ENCODE data around the gene C21orf58.
"Not testable (repeated sequence)": the region's sequence is repeated elsewhere in the genome, so short reads cannot be mapped to it uniquely, and the experiment has no call there.

The C21orf58 gene

GRCh38 chr21:46325073-46325912, 1.6 kb upstream of the C21orf58 start:
- peak; percentile 6 to 39 (median 12) for DNase-seq (ENCODE audit: low read depth in 2 of 3, low spot score in 2 of 3)

DNA sequence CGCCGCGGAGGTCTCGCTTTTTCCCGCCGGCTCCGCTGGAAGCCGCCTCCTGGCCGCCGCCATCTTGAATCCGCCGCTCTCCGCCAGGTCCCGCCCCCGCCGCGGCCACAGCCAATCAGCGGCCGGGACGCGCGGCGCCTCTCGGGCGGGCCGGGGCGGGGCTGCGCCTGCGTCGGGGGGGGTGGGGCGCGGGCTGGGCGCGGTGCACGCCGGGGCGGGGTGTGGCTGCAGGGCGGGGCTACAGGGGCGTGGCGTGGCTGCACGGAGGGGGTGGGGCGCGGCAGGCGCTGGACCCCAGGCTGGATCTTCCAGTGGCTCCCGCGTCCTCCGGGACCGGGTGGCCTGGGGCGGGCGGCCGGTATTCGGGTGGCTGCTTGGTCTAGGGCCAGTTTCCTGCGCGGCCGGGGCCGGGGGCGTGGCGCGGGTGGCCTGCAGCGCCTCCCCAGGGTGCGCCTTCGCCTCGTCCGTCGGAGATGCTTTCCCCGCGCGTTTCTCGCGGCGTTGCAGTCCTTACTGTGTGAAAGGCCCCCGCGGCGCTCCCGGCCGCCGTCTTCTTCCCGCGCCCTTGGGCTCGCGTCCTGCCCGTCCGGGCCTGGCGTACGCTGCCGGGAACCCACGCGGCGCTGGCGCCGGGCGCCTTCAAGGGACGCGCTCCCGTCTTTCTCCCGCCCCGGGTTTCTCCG, 861 bp upstream of the C21orf58 start:
- DNase-seq (ENCODE audit: low read depth in 2 of 3, low spot score in 2 of 3), result peak; percentile 67 to 77 (median 71)

- peak in 1 of 3 experiments; percentile 17 for DNase-seq (ENCODE audit: low read depth in 2 of 3, low spot score in 2 of 3)
Measured at GRCh38 chr21:46323227-46323709, 402 bp downstream of the C21orf58 start.

DNA sequence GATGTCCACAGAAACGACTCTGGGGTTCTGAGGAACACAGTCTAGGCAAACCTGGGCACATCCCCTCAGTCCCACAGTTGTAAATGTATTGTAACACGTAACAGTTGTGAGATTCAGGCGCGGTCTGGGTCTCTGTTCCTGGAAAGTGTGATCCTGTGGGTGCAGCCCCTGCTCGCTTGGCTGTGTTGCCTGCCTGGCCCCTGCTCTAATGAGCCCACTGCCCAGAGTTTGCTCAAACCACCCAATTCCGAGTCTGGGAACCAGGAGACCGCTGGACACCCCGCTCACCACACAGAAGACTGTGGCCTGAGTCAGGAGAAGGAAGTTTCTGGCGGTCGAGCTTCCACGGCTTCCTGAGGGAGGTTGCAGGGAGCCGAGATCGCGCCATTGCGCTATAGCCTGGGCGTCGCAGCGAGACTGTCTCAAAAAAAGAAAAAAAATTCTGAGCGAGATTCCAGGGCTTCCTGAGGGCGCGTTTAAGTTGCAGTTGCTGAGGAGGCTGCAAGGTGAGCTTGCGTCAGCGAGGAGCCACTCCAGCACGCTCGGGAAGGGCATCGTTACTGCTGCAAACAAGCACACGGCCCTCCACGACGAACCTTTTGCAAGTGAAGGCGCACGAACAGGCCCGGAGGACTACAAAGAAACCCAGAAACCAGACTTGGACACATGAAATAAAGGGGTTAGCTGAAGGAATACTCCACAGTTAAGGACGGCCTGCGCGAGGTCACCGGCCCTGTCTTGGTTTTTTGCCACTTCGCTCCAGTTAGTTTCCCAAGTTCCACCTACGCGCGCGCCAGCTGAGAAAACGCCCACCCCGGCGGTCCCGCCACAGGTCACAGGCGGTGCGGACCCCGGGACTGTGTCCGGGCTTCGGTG, 1.1 kb downstream of the C21orf58 start:
- DNase-seq (ENCODE audit: low read depth in 2 of 3, low spot score in 2 of 3), result peak in 1 of 3 experiments; percentile 16

GRCh38 chr21:46320331-46320801, 3.3 kb downstream of the C21orf58 start:
- no peak for DNase-seq (ENCODE audit: low read depth in 2 of 3, low spot score in 2 of 3)

DNA sequence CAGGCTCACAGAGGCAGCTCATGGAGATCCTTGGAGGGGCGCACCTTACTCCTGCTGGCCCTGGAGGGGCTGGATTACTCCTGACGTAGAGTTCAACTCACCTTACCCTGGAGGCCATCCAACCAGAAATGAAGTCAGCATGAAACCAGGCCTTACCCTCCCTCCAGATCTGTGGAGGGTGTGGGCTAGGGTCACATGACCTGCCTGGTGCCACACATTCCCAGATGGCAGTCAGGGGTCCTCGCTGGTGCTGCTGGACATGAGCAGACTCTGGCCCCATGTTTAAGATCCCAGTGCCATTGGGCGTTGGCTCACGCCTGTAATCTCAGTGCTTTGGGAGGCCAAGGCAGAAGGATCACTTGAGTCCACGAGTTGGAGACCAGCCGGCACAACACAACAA, 4.5 kb downstream of the C21orf58 start:
- no peak for DNase-seq (ENCODE audit: low read depth in 2 of 3, low spot score in 2 of 3)

GRCh38 chr21:46318464-46318845, 5.2 kb downstream of the C21orf58 start:
- DNase-seq (ENCODE audit: low read depth in 2 of 3, low spot score in 2 of 3), result no peak

DNA sequence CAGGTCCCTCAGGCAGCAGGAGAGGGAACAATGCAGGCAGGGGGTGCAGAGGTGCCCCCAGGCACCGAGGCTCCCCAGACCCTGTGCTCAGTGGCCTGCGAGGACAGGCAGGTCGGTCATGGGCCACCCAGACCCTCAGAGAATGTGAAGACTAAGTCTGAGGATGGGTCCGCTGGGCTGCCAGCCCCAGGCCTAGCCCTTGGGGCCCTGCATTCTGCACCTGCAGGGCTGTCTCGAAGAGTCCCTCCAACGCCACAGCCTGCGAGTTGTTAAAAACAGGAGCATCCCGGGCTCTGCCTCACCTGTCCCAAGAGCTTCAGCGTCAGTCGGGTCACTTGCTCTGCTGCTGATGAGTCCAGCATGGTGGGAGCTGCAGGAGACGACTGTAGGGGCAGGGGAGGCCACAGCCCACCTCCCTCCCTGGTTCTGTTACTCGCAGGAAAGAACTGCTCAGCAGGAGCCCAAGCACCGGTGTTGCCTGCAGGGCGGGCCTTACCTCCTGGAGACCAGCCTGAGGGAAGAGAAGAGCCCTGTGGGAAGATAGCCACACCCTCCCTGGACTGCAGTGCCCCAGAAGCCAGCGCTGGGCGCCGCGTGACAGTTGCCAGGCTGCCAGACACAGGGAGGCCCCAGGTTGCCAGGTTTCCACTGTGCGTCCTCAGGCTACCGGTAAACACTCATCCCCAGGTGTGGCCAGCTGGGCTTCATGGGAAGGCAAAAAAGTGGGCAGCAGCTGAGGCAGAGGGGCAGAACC, 5.8 kb downstream of the C21orf58 start:
- DNase-seq (ENCODE audit: low read depth in 2 of 3, low spot score in 2 of 3), result no peak

- DNase-seq (ENCODE audit: low read depth in 2 of 3, low spot score in 2 of 3), result no peak
Measured at GRCh38 chr21:46316708-46317324, 6.9 kb downstream of the C21orf58 start.

DNA sequence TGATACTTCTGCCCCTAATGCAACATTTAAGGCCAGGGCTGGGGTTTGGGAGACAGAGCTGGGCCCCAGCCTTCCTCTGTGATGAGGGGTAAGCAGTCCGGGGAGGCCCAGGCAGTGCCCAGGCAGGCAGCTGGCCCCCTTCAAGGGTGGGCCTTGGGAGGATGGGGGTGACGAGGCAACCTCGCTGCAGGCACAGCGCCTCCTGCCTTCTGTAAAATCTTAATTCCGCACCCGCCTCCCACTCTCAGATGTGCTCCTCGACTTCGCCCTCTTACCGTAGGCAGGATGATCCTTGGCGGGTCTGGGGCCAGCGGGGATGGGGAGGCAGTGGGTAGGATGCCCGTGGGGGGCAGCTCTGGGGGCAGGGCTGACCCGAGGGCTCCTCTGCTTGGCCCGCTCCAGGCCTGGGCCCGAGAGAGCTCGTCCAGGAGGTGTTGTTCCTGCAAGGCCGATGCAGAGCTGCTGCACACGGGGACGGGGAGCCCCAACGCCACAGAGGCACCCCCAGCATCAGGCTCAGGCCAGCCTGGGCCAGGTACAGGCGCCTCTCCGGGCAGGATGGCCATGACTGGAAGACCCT, 9.1 kb downstream of the C21orf58 start:
- no peak for DNase-seq (ENCODE audit: low read depth in 2 of 3, low spot score in 2 of 3)

DNA sequence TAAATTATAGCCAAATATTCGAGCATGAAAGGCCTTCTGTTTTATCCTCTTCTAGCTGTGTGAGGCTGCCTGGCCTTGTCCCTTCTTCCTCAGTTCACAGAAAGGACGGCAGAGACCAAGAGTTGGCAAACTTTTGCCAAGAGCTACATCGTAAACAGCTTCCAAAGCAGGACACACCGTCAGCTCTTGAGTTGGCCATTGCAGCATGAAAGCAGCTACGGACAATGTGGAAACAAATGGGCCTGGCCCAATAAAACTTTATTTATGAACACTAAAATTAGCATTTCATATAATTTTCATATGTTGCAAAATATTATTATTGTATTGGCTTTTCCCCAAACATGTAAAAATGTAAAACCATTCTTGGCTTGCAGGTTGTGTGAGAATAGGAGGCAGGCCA, 10.7 kb downstream of the C21orf58 start:
- DNase-seq (ENCODE audit: low read depth in 2 of 3, low spot score in 2 of 3), result no peak

- no peak for DNase-seq (ENCODE audit: low read depth in 2 of 3, low spot score in 2 of 3)
Measured at GRCh38 chr21:46311568-46311967, 12.1 kb downstream of the C21orf58 start.

DNA sequence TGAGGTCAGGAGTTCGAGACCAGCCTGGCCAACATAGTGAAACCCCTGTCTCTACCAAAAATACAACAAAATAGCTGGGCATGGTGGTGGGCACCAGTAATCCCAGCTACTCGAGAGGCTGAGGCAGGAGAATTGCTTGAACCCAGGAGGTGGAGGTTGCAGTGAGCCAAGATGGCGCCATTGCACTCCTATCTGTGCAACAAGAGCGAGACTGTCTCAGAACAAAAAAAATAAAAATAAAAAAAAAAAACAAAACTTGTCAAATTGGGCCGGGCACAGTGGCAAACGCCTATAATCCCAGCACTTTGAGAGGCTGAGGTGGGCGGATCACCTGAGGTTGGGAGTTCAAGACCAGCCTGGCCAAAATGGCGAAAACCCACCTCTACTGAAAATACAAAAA, 13.4 kb downstream of the C21orf58 start:
- not testable (repeated sequence) for DNase-seq (ENCODE audit: low read depth in 2 of 3, low spot score in 2 of 3)

DNA sequence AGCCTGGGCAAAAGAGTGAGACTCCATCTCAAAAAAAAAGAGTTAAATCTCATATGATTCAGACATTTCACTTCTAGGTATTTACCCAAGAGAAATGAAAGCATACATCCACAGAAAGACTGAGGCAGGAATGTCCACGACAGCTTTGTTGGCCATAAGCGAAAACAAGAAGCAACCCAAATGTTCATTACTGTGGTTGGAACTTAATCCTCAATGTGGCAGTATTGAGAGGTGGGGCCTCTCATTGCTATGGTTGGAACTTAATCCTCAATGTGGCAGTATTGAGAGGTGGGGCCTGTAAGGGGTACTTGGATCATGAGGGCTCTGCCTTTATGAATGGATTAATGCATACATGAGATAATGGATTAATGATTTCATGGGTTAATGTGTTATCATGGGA, 15.2 kb downstream of the C21orf58 start:
- DNase-seq (ENCODE audit: low read depth in 2 of 3, low spot score in 2 of 3), result no peak

DNA sequence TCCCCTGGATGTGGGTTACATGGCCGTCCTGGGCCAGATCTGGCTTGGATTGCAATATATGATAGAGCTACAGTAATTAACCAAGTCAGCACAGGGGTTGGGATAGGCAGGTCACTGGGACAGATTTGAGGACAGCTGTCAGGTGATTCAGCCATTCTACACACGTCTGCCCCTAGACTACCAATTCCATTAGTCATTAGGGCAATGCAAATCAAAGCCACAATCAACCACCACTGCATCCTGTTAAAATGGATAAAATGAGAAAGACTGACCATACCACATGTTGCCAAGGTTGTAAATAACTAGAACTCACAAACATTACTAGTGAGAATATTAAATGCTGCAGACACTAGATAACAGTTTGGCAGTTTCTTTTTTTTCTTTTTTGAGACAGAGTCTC, 16.0 kb downstream of the C21orf58 start:
- DNase-seq (ENCODE audit: low read depth in 2 of 3, low spot score in 2 of 3), result no peak

DNA sequence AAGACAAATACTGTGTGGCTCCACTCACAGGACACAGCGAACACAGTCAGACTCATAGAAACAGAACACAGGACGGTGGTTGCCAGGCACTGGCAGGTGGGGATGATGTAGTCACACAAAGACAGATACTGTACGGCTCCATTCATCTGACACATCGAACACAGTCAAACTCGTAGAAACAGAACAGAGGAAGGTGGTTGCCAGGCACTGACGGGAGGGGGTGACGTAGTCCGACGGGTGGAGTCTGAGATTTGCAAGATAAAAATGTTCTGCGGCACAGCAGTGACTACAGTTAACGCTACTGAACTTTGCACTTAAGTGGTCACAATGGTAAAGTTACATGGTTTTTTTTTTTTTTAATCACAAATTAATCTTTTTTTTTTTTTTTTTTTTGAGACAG, 18.7 kb downstream of the C21orf58 start:
- no peak for DNase-seq (ENCODE audit: low read depth in 2 of 3, low spot score in 2 of 3)

- DNase-seq (ENCODE audit: low read depth in 2 of 3, low spot score in 2 of 3), result no peak
Measured at GRCh38 chr21:46304437-46304836, 19.2 kb downstream of the C21orf58 start.

DNA sequence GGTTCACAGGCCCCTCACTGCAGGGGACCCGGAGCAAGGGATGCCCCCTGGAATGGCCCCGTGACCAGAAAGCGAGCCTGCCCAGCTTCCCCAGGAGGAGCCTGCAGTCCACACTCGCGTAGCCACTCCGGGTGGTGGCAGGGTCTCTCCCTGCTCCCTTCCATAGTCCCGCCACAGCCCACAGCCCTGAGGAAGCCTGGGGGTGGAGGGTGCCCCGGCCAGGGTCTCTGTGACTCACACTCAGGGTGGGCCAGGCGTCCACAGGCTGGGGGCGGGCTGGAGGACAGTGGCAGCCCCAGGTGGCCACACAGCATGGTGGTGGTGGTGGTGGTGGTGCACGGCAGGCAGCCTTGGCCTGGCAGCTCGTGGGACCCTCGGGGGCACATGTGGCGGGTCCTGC, 21.9 kb downstream of the C21orf58 start:
- no peak for DNase-seq (ENCODE audit: low read depth in 2 of 3, low spot score in 2 of 3)

DNA sequence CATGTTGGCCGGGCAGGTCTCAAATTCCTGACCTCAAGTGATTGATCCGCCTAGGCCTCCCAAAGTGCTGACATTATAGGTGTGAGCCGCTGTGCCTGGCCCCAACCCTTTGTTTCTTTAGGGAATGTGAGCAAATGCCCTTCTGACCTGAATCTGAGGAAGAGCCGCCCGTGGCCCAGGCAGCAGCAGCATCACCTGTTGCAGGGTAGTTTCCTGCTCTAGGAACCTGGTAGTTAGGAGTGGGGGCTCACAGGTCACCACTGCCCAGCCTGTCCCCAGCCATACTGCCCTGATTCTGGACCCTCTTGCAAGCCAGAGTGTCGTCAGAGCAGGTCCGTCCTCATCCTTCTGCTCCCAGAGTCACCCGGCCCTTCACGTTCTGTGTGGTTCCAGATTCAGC, 24.5 kb downstream of the C21orf58 start:
- no peak for DNase-seq (ENCODE audit: low read depth in 2 of 3, low spot score in 2 of 3)

All from activated CD8-positive, alpha-beta memory T cell treated with anti-CD3 and anti-CD28 coated beads for 48 hours (primary cell).